ENCODE measurements around the gene ARRB1. TPM values are rescaled to one million over a fixed set of nuclear protein-coding genes. Genes with fewer than 3 reads are reported as not detected.

Gene ARRB1
- total RNA-seq, 1 donor from 2014 or later = 187 TPM

- peaks cover 88% of the 10 kb centered on the region for H3K4me1 ChIP-seq
Observed at GRCh38 chr11:75324189-75324588, 27.3 kb downstream of the ARRB1 start.

GRCh38 chr11:75323609-75324008, 27.9 kb downstream of the ARRB1 start:
- no peaks in the 10 kb centered on the region for H3K27me3 ChIP-seq (ENCODE audit: low read depth)
- peaks cover 88% of the 10 kb centered on the region for H3K4me1 ChIP-seq
- no peak for DNase-seq
- no peak for TF ChIP-seq CTCF (IDR thresholded peaks at IDR 0.05)
- H3K36me3 ChIP-seq = peaks cover 42% of the 10 kb centered on the region
- intact Hi-C loops (cut with DNase I) = loop anchor here (10.0 kb wide), 1 partner anchor 61 kb away; no protein-coding TSS in a partner anchor
- no peak overlapping the region for H3K4me3 ChIP-seq
- ATAC-seq = peak in 1 of 2 donors; percentile 20
- H3K27ac ChIP-seq = peak overlapping the region; percentile 13
- H3K9me3 ChIP-seq = no peaks in the 10 kb centered on the region

More at GRCh38 chr11:75324189-75324588, 27.3 kb downstream of the ARRB1 start:
- Histone ChIP-seq H3K27me3 (ENCODE audit: low read depth) (no peaks in the 10 kb centered on the region), H3K4me3 (no peak overlapping the region), H3K27ac (no peak overlapping the region), H3K36me3 (peaks cover 42% of the 10 kb centered on the region), H3K9me3 (no peaks in the 10 kb centered on the region)
- intact Hi-C loops (cut with DNase I) = loop anchor here (10.0 kb wide), 1 partner anchor 61 kb away; no protein-coding TSS in a partner anchor
- no peak for ATAC-seq
- TF ChIP-seq CTCF (IDR thresholded peaks at IDR 0.05) = no peak
- no peak for DNase-seq

- H3K4me3 ChIP-seq = no peak overlapping the region
- DNase-seq = peak; percentile 19
- H3K9me3 ChIP-seq = no peaks in the 10 kb centered on the region
- no peaks in the 10 kb centered on the region for H3K27me3 ChIP-seq (ENCODE audit: low read depth)
- H3K4me1 ChIP-seq = peaks cover 86% of the 10 kb centered on the region
- peak overlapping the region; percentile 38 for H3K27ac ChIP-seq
- TF ChIP-seq CTCF (IDR thresholded peaks at IDR 0.05) = no peak
- no peak for ATAC-seq
- H3K36me3 ChIP-seq = peaks cover 36% of the 10 kb centered on the region
- intact Hi-C loops (cut with DNase I) = loop anchor here (10.0 kb wide), 1 partner anchor 64 kb away; no protein-coding TSS in a partner anchor
Observed at GRCh38 chr11:75320643-75321042, 30.8 kb downstream of the ARRB1 start.

GRCh38 chr11:75320046-75320618, 31.3 kb downstream of the ARRB1 start:
- peaks cover 36% of the 10 kb centered on the region for H3K36me3 ChIP-seq
- TF ChIP-seq CTCF (IDR thresholded peaks at IDR 0.05) = no peak
- H3K27me3 ChIP-seq (ENCODE audit: low read depth) = no peaks in the 10 kb centered on the region
- H3K4me3 ChIP-seq = no peak overlapping the region
- ATAC-seq (no peak), DNase-seq (peak; percentile 32)
- H3K9me3 ChIP-seq = no peaks in the 10 kb centered on the region
- intact Hi-C loops (cut with DNase I) = loop anchor here (10.0 kb wide), 1 partner anchor 65 kb away; no protein-coding TSS in a partner anchor
- peaks cover 85% of the 10 kb centered on the region for H3K4me1 ChIP-seq
- peak overlapping the region; percentile 38 for H3K27ac ChIP-seq

- no peak overlapping the region for H3K4me3 ChIP-seq
- peaks cover 29% of the 10 kb centered on the region for H3K36me3 ChIP-seq
- no peak for TF ChIP-seq CTCF (IDR thresholded peaks at IDR 0.05)
- ATAC-seq = peak; percentile 21 to 29
- intact Hi-C loops (cut with DNase I) = no loop called here
- peak overlapping the region; percentile 38 for H3K27ac ChIP-seq
- DNase-seq = peak; percentile 47
- no peaks in the 10 kb centered on the region for H3K9me3 ChIP-seq
- peaks cover 87% of the 10 kb centered on the region for H3K4me1 ChIP-seq
- no peaks in the 10 kb centered on the region for H3K27me3 ChIP-seq (ENCODE audit: low read depth)
Observed at GRCh38 chr11:75319035-75319877, 32.2 kb downstream of the ARRB1 start.

Measured in lower lobe of right lung (tissue), 2 donors.